Psoas muscle (tissue), 8 donors: ENCODE measurements around the gene HTR4. TPM values are rescaled to one million over a fixed set of nuclear protein-coding genes. Genes with fewer than 3 reads are reported as not detected.

Experiments used
- ATAC-seq, 4 donors: fragments of 200-7000 bp; cut with Tn5 transposase; one replicate each; pipeline ENCODE4 v1.9.1; 2020; ENCODE audit warnings: moderate library complexity in 3 of 4, mild to moderate bottlenecking in 2 of 4
- DNase-seq, 2 donors: peaks; one replicate each; pipeline ENCODE4 v3.0.0-alpha.2; 2020
- H3K27ac ChIP-seq: fragments of 200-600 bp; one replicate; pipeline ENCODE4 v1.8.0; 2022
- H3K27me3 ChIP-seq, 3 donors: fragments of 200-600 bp in 1 of 3; one replicate each; pipeline versions ENCODE4 v1.6.1 to v1.8.0; 2013 to 2022; ENCODE audit warnings: low read length in 2 of 3, mild to moderate bottlenecking in 2 of 3, moderate library complexity in 1 of 3; ENCODE audit not compliant: insufficient read depth in 3 of 3
- H3K36me3 ChIP-seq, 2 donors: fragments of 200-600 bp in 1 of 2; one replicate each; pipeline versions ENCODE4 v1.6.1 to v1.8.0; 2013 to 2022; ENCODE audit warnings: low read depth in 1 of 2, mild to moderate bottlenecking in 1 of 2, moderate library complexity in 1 of 2; ENCODE audit not compliant: insufficient read depth in 1 of 2
- H3K4me1 ChIP-seq: fragments of 200-600 bp; one replicate; pipeline ENCODE4 v1.8.0; 2022
- H3K4me3 ChIP-seq: fragments of 200-600 bp; one replicate; pipeline ENCODE4 v1.8.0; 2022; ENCODE audit warnings: mild to moderate bottlenecking
- H3K9me3 ChIP-seq: fragments of 200-600 bp; one replicate; pipeline ENCODE4 v1.8.0; 2022
- CTCF ChIP-seq: fragments of 200-600 bp; IDR thresholded peaks from one replicate; pipeline ENCODE4 v1.8.0; 2022; ENCODE audit warnings: antibody characterized with exemption
- WGBS, 3 donors: extraction: QIAGEN DNeasy Blood & Tissue Kit; methylation state at CpG; one replicate each; pipeline versions ENCODE4 v1.1.6 to v1.1.7; 2013; 5-methylcytosine and 5-hydroxymethylcytosine counted together
- intact Hi-C, 2 donors: fragments of 100-400 bp; cut with DNase I; formaldehyde crosslinking; loops; one replicate each; pipeline versions ENCODE4 v1.11.0 to v1.14.2; 2022
- polyA plus RNA-seq, 3 donors: library from polyadenylated mRNA; stranded (reverse); fragments of 200-250 nt; gene quantifications; one replicate each; pipeline ENCODE4 v1.2.3, GENCODE V29; 2013
- total RNA-seq, 4 donors: library from RNA; stranded (reverse); fragmentation: NEBNext Ultra II Directional in 2 of 4; extraction: Animal tissue kit (Norgen Biotek cat#: 25700) in 2 of 4; gene quantifications; one replicate each; pipeline versions ENCODE4 v1.2.1 to v1.2.4, GENCODE V29; 2021 to 2023
- donor health status: healthy with polysubstance abuse.
- donor health status: DM: no; HTN: no; CAD: no; lungs with moderate emphysema.
- donor health status: Bipolar disorder and iron deficiency.
- donor health status: healthy.
- donor health status: DM: yes; HTN: yes; CAD: no.
- donor health status: DM: no; HTN: no; CAD: no.
- donor health status: DM: no; HTN: no; CAD: no.
- donor health status: DM: yes; HTN: yes; CAD: no.

The HTR4 gene
- total and polyA plus RNA-seq, 7 donors = 0.01 to 0.46 (median 0.17) TPM; not detected in 3

DNA sequence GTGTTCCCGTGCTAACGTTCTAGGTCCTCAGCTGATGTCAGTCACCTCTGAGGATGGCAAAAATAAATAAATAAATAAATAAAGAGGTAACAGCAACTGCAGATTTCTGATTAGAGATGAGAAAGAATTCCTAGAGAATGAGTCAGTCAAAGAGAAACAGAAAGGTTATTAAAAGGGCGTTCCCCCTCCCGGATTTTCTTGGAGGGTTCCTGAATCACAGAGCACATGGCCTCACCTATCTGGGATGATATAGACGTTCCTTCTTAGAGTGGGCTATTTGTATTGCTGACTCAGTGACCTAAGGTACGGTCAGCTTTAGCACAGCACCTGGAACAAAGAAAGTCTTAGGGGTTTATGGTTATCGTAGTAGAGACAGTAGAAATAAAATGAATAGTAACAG, 30.6 kb downstream of the HTR4 start:
- 73 to 77% (median 75%) methylated on average over 7 of the region's 7 CpGs for WGBS, 3 donors
- TF ChIP-seq CTCF = no peak
- Histone ChIP-seq H3K27me3 (peaks cover 0 to 4% (median 0%) of the 10 kb centered on the region in 3 donors), H3K27ac (no peak overlapping the region), H3K4me1 (no peaks in the 10 kb centered on the region), H3K4me3 (no peak overlapping the region), H3K9me3 (no peaks in the 10 kb centered on the region), H3K36me3 (no peaks in the 10 kb centered on the region)
- no peak for DNase-seq
- intact Hi-C loops = no loop called here
- no peak for ATAC-seq

- Histone ChIP-seq H3K36me3 (no peaks in the 10 kb centered on the region), H3K4me1 (no peaks in the 10 kb centered on the region), H3K9me3 (no peaks in the 10 kb centered on the region), H3K27ac (no peak overlapping the region), H3K4me3 (no peak overlapping the region), H3K27me3 (peaks cover 0 to 4% (median 0%) of the 10 kb centered on the region in 3 donors)
- TF ChIP-seq CTCF = no peak
- DNase-seq = no peak
- intact Hi-C loops = no loop called here
- no peak for ATAC-seq
- WGBS, 3 donors = 79 to 86% (median 85%) methylated on average over 2 of the region's 2 CpGs
These were observed 31.2 kb downstream of the HTR4 start for GRCh38 chr5:148623101-148623500.

DNA sequence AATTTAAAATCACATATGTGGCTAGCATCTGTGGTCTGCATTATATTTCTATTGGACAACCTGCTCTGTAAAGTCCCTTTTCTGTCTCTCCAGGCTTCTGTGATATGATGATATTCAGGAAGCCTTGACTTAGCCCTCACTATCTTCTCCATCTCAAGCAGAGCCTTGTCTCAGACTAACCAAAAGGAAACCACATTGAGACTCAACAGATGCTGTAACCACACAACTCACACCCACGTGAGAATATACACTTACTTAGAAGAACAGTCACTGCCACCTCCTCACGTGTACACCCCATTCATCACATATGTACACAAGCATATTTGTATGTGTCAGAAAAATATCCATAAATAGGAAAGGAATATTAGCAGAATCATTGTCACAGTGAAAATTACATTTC, 33.6 kb downstream of the HTR4 start:
- Histone ChIP-seq H3K4me3 (no peak overlapping the region), H3K27me3 (peaks cover 0 to 4% (median 0%) of the 10 kb centered on the region in 3 donors), H3K36me3 (no peaks in the 10 kb centered on the region), H3K4me1 (no peaks in the 10 kb centered on the region), H3K27ac (no peak overlapping the region), H3K9me3 (no peaks in the 10 kb centered on the region)
- DNase-seq = no peak
- 30 to 44% (median 34%) methylated on average over 2 of the region's 2 CpGs for WGBS, 3 donors
- no peak for TF ChIP-seq CTCF
- ATAC-seq = no peak
- intact Hi-C loops = no loop called here

- Histone ChIP-seq H3K9me3 (no peaks in the 10 kb centered on the region), H3K36me3 (no peaks in the 10 kb centered on the region), H3K4me1 (no peaks in the 10 kb centered on the region), H3K27me3 (peaks cover 0 to 4% (median 0%) of the 10 kb centered on the region in 3 donors), H3K4me3 (no peak overlapping the region), H3K27ac (no peak overlapping the region)
- no peak for TF ChIP-seq CTCF
- 57 to 69% (median 65%) methylated on average over 3 of the region's 3 CpGs for WGBS, 3 donors
- no peak for ATAC-seq
- intact Hi-C loops = no loop called here
- DNase-seq = no peak
These were observed 34.2 kb downstream of the HTR4 start for GRCh38 chr5:148620091-148620490.

DNA sequence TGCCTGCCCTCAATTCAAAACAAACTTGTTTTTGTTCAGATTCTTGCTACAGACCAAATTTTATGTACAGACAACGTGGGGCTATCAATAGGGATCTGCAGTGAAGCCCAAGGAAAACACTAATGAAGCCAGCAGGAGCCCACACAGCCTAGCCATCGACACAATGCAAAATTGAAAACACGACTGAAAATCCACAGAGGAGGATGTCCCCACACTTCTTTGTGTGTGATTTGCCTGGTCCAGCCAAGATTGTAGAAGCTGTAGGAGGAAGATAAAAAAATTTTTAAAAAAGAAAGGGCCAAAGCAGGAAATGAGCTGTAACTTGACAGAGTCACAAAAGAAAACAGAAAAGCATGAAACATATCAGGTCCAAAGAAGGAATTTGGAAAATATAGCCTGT, 34.8 kb downstream of the HTR4 start:
- no peak for DNase-seq
- no peak for ATAC-seq
- Histone ChIP-seq H3K36me3 (no peaks in the 10 kb centered on the region), H3K4me3 (no peak overlapping the region), H3K27ac (no peak overlapping the region), H3K9me3 (no peaks in the 10 kb centered on the region), H3K4me1 (no peaks in the 10 kb centered on the region), H3K27me3 (peaks cover 0 to 4% (median 0%) of the 10 kb centered on the region in 3 donors)
- 55 to 62% (median 57%) methylated on average over 3 of the region's 3 CpGs for WGBS, 3 donors
- intact Hi-C loops = no loop called here
- no peak for TF ChIP-seq CTCF
